Fibroblast of upper back skin (primary cell): ENCODE measurements around the gene CHAF1A.

Experiments used
- DNase-seq: peaks from one replicate; pipeline ENCODE4 v3.0.0-alpha.2; 2013

Gene CHAF1A

DNA sequence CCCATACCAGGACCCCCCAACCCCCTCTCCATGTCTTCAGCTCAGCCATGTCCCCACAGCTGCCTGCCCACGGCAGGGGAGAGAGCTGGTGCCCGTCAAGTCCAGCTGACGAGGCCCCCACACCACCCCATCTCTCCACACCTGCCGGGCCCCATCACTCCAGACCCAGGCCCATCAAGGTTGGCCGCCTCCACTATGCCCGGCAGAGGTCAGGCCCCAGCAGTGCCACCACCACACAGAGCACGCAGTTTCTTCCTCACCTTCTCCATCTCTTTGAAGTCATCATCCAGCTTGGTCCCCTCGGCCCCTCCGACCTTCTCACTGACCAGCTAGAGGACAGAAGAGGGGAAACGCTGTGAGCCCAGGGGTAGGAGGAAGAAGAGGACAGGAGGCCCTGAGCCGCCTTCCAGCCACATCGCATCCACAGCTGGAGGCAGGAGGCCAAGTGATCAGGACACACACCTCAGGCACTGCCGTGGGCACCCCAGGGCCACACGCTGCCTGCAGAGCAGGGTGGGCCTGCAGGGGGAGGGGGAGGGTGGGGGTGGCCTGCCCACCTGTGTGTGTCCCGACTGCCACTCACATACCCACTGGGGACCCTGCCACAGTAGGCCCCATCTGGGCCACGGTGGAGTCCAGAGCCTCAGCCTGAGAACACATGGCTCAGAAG lies 35.6 kb upstream of the CHAF1A start:
- DNase-seq = no peak

- DNase-seq = no peak
Measured at GRCh38 chr19:4367336-4367723, 35.1 kb upstream of the CHAF1A start.

- no peak for DNase-seq
Measured at GRCh38 chr19:4367781-4368127, 34.7 kb upstream of the CHAF1A start.

GRCh38 chr19:4368128-4368820 lies 34.2 kb upstream of the CHAF1A start:
- no peak for DNase-seq

DNA sequence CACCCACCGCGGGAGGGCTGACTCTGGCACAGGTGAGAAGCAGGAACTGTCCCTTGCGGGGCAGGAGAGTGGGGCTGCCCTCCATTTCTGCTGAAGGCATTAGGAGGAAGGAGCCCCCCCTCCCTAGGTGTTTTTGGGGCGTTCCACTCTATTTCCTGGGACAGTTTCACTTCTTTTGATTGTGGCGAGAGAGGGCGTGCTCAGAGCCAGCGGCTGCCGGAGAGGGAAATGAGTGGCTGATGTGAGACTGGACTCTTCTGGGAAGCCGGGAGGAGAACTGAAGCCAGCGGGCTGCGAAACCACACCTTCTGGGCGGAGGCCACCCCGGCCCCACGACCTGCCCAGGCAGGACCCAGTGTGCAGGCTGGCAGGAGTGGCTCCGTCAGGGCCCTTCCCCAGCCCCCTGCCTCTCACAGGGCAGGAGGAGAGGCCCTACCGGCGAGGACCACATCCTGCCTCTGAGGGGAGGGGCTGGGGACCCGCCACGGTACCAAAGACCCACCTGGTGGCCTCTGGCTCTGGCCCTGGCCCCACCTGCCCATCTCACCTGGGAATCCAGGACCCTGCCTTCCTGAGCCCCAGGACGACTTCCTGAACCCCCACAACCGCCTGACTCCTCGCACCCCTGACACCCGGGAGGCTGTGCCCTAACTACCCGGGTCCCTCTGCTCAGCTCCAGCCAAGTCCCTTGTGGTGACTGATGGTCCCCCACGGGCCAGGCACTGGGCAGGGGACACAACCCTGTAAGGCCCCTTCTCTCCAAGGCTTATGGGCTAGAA lies 33.1 kb upstream of the CHAF1A start:
- DNase-seq = no peak

- DNase-seq = no peak
Measured at GRCh38 chr19:4369888-4370260, 32.6 kb upstream of the CHAF1A start.

GRCh38 chr19:4370418-4371041 lies 31.9 kb upstream of the CHAF1A start:
- no peak for DNase-seq

- no peak for DNase-seq
Measured at GRCh38 chr19:4371247-4372164, 30.9 kb upstream of the CHAF1A start.

GRCh38 chr19:4372165-4373012 lies 30.1 kb upstream of the CHAF1A start:
- no peak for DNase-seq

DNA sequence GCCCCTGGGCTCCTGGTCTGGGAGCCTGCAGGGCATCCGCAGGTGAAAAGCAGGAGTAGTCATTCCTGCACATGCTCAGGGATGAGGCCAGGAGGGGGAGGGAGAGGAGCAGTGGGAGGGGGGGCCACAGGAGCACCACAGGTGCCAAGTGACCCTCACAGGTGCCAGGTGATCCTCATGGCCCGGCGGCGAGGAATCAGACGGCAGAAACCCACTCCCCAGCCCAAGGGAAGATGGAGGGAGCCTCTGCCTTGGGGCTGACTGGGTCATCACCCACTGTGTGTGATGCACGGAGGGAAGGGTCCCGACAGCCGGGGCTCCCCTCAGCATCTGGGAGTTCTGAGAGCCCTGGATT lies 29.4 kb upstream of the CHAF1A start:
- DNase-seq = no peak

DNA sequence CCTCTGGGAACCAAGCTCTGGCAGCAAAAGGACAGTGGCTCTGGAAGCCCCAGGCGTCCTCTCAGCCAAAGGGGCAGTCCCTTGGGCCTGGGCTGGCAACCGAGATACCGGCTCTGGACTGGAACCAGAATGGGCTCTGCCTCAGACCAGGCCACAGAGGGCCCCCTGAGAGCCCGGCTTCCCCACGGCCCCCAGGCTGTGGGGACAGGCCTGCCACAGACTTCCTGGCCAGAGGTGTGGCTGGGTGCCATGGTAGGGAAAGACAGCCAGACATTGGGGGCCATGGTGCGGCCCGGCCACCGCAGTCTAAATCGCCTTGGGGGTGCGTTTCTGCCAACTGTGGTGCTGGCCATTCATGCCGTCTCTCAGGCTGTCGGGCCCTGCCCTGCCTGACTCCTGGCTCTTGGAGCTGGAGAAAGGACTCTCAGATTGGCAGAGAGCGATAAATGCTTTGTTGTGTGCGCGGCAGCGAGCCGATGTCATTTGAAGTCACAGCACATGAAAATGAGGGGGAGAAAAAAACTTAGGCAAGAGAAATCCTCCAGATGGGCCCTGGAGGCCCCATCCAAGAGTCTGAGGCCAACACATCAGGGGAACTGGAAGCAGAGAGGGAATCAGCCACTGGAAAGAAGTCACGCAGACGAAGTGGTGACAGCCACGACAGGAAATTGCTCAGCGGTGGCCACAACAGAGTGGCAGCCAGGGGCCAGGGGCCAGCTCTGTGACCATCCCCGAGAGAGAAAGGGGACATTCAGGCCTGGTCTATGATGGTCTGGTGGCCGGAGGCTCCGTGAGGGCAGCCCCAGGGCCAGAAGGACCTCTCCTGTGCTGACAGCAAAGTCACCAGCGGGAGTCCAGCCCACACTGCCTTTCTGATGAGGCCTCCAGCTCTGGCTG lies 28.6 kb upstream of the CHAF1A start:
- no peak for DNase-seq

DNA sequence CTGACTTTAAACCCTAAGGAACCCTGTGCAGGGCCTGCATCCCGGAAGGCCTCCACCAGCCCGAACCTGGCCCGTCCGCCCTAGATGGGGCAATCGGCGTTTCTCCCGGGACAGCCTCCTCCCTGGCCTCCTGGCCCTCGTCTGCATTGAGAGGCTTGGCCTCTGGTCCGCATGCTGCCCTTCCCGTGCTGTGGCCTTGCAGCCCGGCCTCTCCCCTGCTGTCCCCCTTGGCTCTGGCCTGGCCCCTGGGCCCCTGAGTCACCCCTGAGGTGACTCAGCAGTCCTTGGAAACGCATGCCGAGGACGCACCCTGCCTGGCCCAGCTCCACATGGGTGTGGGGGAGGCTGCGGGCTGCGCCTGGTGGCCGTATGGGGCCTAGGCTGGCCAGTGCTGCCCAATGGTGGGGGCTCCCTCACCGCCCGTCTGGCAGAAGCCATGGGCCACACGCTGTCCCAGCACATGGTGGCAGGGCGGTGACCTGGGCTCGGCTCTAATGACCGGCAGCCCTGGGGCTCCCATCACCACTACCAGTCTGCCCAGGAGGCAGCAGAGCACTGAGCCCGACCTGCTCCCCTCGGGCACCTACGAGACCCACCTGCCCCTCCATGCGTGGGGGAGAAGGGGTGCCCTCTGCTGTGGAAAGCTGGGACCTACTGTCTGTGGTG lies 27.8 kb upstream of the CHAF1A start:
- DNase-seq = peak; percentile 72

DNA sequence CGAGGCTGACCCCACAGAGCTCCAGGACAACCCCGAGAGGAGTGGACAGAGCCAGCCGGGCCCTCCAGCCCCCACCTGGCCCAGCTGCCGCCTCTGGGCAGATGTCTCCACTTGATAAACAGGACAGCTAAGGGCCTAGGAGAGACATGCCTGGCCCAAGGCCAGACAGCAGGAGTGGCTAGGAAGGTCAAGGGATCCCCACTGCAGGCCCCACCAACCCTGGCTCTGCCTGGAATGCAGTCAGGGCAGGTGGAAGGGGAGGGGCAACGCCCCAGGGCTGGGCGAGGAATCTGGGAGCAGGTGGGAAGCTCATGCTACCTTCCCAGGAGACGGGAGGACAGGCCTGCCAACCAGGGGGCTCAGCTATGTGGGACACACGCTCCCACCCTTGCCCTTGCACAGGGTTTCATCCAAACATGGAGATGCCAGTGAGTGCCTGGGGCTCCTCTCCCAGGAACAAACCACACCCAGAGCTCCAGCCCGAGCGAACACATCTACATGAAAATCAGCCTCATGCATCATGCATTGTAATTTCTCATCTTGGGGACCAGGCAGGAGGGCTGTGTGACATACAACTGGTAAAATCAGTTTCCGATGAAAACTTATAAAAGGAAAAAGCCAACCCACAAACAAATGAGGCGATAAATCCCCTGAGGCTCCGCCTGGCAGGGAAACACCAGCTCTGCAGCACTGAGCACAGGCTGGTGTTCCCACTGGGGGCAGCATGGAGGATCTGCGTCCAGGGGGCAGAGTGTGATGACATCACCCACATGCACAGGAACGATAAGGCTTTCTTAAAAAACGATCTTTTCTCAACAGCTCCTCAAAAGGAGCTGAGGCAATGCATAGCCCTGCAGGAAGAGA lies 27.0 kb upstream of the CHAF1A start:
- DNase-seq = peak; percentile 60

GRCh38 chr19:4376028-4376670 lies 26.3 kb upstream of the CHAF1A start:
- DNase-seq = no peak

- no peak for DNase-seq
Measured at GRCh38 chr19:4376671-4376990, 25.8 kb upstream of the CHAF1A start.

- no peak for DNase-seq
Measured at GRCh38 chr19:4376991-4377781, 25.3 kb upstream of the CHAF1A start.

DNA sequence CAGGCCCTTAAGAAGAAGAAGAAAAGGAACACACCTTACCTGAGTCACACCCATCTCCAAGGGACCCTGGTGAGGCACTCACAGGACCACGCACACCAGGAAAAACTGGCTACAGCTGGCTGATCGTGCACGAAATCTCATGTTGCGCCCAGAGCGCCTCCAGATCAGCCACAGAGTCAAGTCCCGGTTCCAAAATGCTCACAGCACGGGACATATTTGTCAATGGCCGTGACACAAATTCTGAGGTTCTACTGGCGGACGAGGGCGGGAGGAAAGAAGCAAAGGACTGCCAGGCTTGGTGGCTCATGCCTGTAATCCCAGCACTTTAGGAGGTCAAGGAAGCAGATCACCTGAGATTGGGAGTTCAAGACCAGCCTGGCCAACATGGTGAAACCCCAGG lies 23.6 kb upstream of the CHAF1A start:
- no peak for DNase-seq
